OCI-LY7 (cell line): ENCODE data around the gene IQCK. TPM values are rescaled to one million over a fixed set of nuclear protein-coding genes. Genes with fewer than 3 reads are reported as not detected.

ENCODE experiments used
- BruUV-seq: library from RNA; stranded (reverse); fragments of 400-500 nt; replicated peaks from 2 replicates; lab custom pipeline; 2021; lab: Mats Ljungman, UMichigan
- CTCF ChIA-PET: fragments of 300-600 bp; sonication (Branson Sonifier 250); formaldehyde crosslinking; loops from one replicate; lab custom pipeline; 2022; ENCODE audit warnings: antibody characterized with exemption; ENCODE audit not compliant: unreplicated experiment; lab: Charles Lee
- POLR2A ChIA-PET: fragments of 300-600 bp; sonication (Branson Sonifier 250); formaldehyde crosslinking; loops from one replicate; lab custom pipeline; 2022; ENCODE audit warnings: antibody characterized with exemption; lab: Charles Lee
- DNase-seq: peaks from one replicate; pipeline ENCODE4 v3.0.0-alpha.2; 2015; ENCODE audit warnings: low spot score
- H2AFZ ChIP-seq: fragments of 200-600 bp; sonication (generic), shearing (Covaris generic); 2 replicates; pipeline ENCODE4 v1.6.1; 2014; ENCODE audit warnings: mild to moderate bottlenecking, antibody characterized with exemption, low read length, moderate library complexity
- H3K27ac ChIP-seq: fragments of 200-600 bp; sonication (generic); 2 replicates; pipeline ENCODE4 v1.5.1; 2014; ENCODE audit warnings: mixed run types, low read depth, mild to moderate bottlenecking, moderate library complexity, low read length, inconsistent platforms; ENCODE audit not compliant: poor library complexity, severe bottlenecking
- H3K36me3 ChIP-seq: fragments of 200-600 bp; sonication (generic); 2 replicates; pipeline ENCODE4 v1.6.1; 2014; ENCODE audit warnings: mild to moderate bottlenecking, antibody characterized with exemption, low read length, moderate library complexity, mixed read lengths; ENCODE audit not compliant: insufficient read depth
- H3K4me1 ChIP-seq: fragments of 200-600 bp; sonication (generic); 2 replicates; pipeline ENCODE4 v1.5.1; 2014; ENCODE audit warnings: mild to moderate bottlenecking, low read length; ENCODE audit not compliant: insufficient read depth, poor library complexity, severe bottlenecking
- H3K4me2 ChIP-seq: fragments of 200-600 bp; sonication (generic); 2 replicates; pipeline ENCODE4 v1.6.1; 2014; ENCODE audit warnings: mild to moderate bottlenecking, low read length
- H3K4me3 ChIP-seq: fragments of 200-600 bp; sonication (generic); 2 replicates; pipeline ENCODE4 v1.5.1; 2014; ENCODE audit warnings: mild to moderate bottlenecking, low read depth, low read length; ENCODE audit not compliant: poor library complexity, severe bottlenecking
- H3K79me2 ChIP-seq: fragments of 200-600 bp; sonication (generic); 2 replicates; pipeline ENCODE4 v1.6.1; 2016; ENCODE audit warnings: low read depth, mild to moderate bottlenecking, low read length, moderate library complexity, mixed read lengths; ENCODE audit not compliant: insufficient read depth
- H3K9me2 ChIP-seq: fragments of 200-600 bp; sonication (generic); 2 replicates; pipeline ENCODE4 v1.6.1; 2016; ENCODE audit warnings: mild to moderate bottlenecking, low read length, mixed read lengths; ENCODE audit not compliant: insufficient read depth
- H3K9me3 ChIP-seq: fragments of 200-600 bp; sonication (generic); 2 replicates; pipeline ENCODE4 v1.6.1; 2014; ENCODE audit warnings: mild to moderate bottlenecking, mixed run types, low read length, mixed read lengths
- H4K20me1 ChIP-seq: fragments of 200-600 bp; sonication (generic); 2 replicates; pipeline ENCODE4 v1.6.1; 2014; ENCODE audit warnings: mild to moderate bottlenecking, antibody characterized with exemption, low read length, moderate library complexity, mixed read lengths; ENCODE audit not compliant: insufficient read depth
- CTCF ChIP-seq: fragments of 200-600 bp; sonication (generic); conservative IDR thresholded peaks from 2 replicates; pipeline ENCODE4 v1.5.1; 2014; ENCODE audit warnings: mild to moderate bottlenecking, antibody characterized with exemption, low read length, moderate library complexity, mixed read lengths
- EZH2phosphoT487 ChIP-seq: fragments of 200-600 bp; sonication (generic); IDR thresholded peaks from 2 replicates; pipeline ENCODE4 v1.6.1; 2018; ENCODE audit warnings: low read depth, borderline replicate concordance, mild to moderate bottlenecking, mixed run types, antibody characterized with exemption, low read length, moderate library complexity, mixed read lengths
- intact Hi-C: fragments of 100-400 bp; cut with micrococcal nuclease; formaldehyde crosslinking; loops from one replicate; pipeline ENCODE4 v1.10.0; 2022; ENCODE audit not compliant: unreplicated experiment
- total RNA-seq, 2 experiments: library from RNA; depleted of rRNA in 1 of 2; stranded (reverse); fragments of >200 nt in 1 of 2; shearing (Covaris generic) in 1 of 2; gene quantifications; 2 replicates each; pipeline ENCODE4 v1.2.3, GENCODE V29; 2014 to 2022

The IQCK gene
- total RNA-seq, 2 experiments from 2014 or later: 2.2 to 4.3 TPM

GRCh38 chr16:19744670-19745069, 26.6 kb downstream of the IQCK start:
- Histone ChIP-seq H3K4me3 (no peak overlapping the region), H3K27ac (no peak overlapping the region), H3K36me3 (no peaks in the 10 kb centered on the region), H2AFZ (no peak overlapping the region), H3K4me2 (no peak overlapping the region), H4K20me1 (no peaks in the 10 kb centered on the region), H3K79me2 (no peaks in the 10 kb centered on the region), H3K4me1 (no peaks in the 10 kb centered on the region), H3K9me3 (no peaks in the 10 kb centered on the region), H3K9me2 (no peaks in the 10 kb centered on the region)
- CTCF ChIA-PET: no interaction called here
- no peak for DNase-seq
- TF ChIP-seq EZH2phosphoT487 (no peak), CTCF (no peak)
- POLR2A ChIA-PET: no interaction called here
- intact Hi-C loops: no loop called here
- no TSS peak for BruUV-seq

GRCh38 chr16:19745286-19746010, 27.4 kb downstream of the IQCK start:
- BruUV-seq: no TSS peak

More at GRCh38 chr16:19745286-19746010, 27.4 kb downstream of the IQCK start:
- ChIA-PET CTCF (no interaction called here), POLR2A (no interaction called here)
- H3K4me3 ChIP-seq: no peak overlapping the region
- H3K9me3 ChIP-seq: no peaks in the 10 kb centered on the region
- no peaks in the 10 kb centered on the region for H4K20me1 ChIP-seq
- no peaks in the 10 kb centered on the region for H3K9me2 ChIP-seq
- intact Hi-C loops: no loop called here
- H3K27ac ChIP-seq: no peak overlapping the region
- H3K79me2 ChIP-seq: no peaks in the 10 kb centered on the region
- TF ChIP-seq EZH2phosphoT487 (no peak), CTCF (no peak)
- no peaks in the 10 kb centered on the region for H3K4me1 ChIP-seq
- no peaks in the 10 kb centered on the region for H3K36me3 ChIP-seq
- H3K4me2 ChIP-seq: no peak overlapping the region
- H2AFZ ChIP-seq: no peak overlapping the region
- no peak for DNase-seq
